GM21786 (cell line): Measurements from ENCODE around the gene SYCP2.
"Not testable (repeated sequence)": the region's sequence is repeated elsewhere in the genome, so short reads cannot be mapped to it uniquely, and the experiment has no call there.

Source experiments
- ATAC-seq: cut with Tn5 transposase; IDR thresholded peaks from one replicate; pipeline ENCODE4 v1.9.1; 2021; ENCODE audit not compliant: unreplicated experiment

SYCP2 gene

GRCh38 chr20:59933296-59933848, at the start of gene SYCP2:
Gene SYCP2 (minus strand): TSS chr20:59933637. CDS start chr20:59922413, 11,224 bp downstream.
- ATAC-seq = no peak

GRCh38 chr20:59983076-59983475, 49.6 kb upstream of the SYCP2 start:
- ATAC-seq = no peak

GRCh38 chr20:59977086-59977485, 43.6 kb upstream of the SYCP2 start:
- no peak for ATAC-seq

- ATAC-seq = no peak
Measured at GRCh38 chr20:59976156-59976782, 42.8 kb upstream of the SYCP2 start.

- ATAC-seq = no peak
Measured at GRCh38 chr20:59972037-59972801, 38.8 kb upstream of the SYCP2 start.

GRCh38 chr20:59971428-59971827, 38.0 kb upstream of the SYCP2 start:
- no peak for ATAC-seq

- no peak for ATAC-seq
Measured at GRCh38 chr20:59966428-59966827, 33.0 kb upstream of the SYCP2 start.

GRCh38 chr20:59962155-59962554, 28.7 kb upstream of the SYCP2 start:
- ATAC-seq = no peak

GRCh38 chr20:59961423-59961822, 28.0 kb upstream of the SYCP2 start:
- no peak for ATAC-seq

- no peak for ATAC-seq
Measured at GRCh38 chr20:59958626-59959025, 25.2 kb upstream of the SYCP2 start.

GRCh38 chr20:59958123-59958522, 24.7 kb upstream of the SYCP2 start, which contains the start of gene CDH26:
Gene CDH26 (plus strand): TSS chr20:59958423. CDS start chr20:59958727, 304 bp downstream.
- no peak for ATAC-seq

GRCh38 chr20:59957568-59957967, 24.1 kb upstream of the SYCP2 start:
- ATAC-seq = not testable (repeated sequence)

- ATAC-seq = no peak
Measured at GRCh38 chr20:59955131-59955796, 21.8 kb upstream of the SYCP2 start.

- ATAC-seq = no peak
Measured at GRCh38 chr20:59954718-59955117, 21.3 kb upstream of the SYCP2 start.

GRCh38 chr20:59949911-59950310, 16.5 kb upstream of the SYCP2 start:
- no peak for ATAC-seq

- ATAC-seq = peak; percentile 72
Measured at GRCh38 chr20:59948828-59949720, 15.6 kb upstream of the SYCP2 start.

GRCh38 chr20:59948212-59948611, 14.8 kb upstream of the SYCP2 start:
- no peak for ATAC-seq

GRCh38 chr20:59947376-59947775, 13.9 kb upstream of the SYCP2 start:
- no peak for ATAC-seq

- no peak for ATAC-seq
Measured at GRCh38 chr20:59945731-59946130, 12.3 kb upstream of the SYCP2 start.

GRCh38 chr20:59945175-59945574, 11.7 kb upstream of the SYCP2 start:
- ATAC-seq = no peak

GRCh38 chr20:59944726-59945125, 11.3 kb upstream of the SYCP2 start:
- ATAC-seq = no peak
